A673 (cell line): Measurements from ENCODE around the gene FUT8. TPM values are rescaled to one million over a fixed set of nuclear protein-coding genes. Genes with fewer than 3 reads are reported as not detected.

Experiments used
- BruUV-seq: library from RNA; stranded (reverse); fragments of 400-500 nt; replicated peaks from 2 replicates; lab custom pipeline; 2021; lab: Mats Ljungman, UMichigan
- CTCF ChIA-PET: fragments of 300-600 bp; sonication (Branson Sonifier 250); formaldehyde crosslinking; loops from one replicate; lab custom pipeline; 2022; ENCODE audit warnings: antibody characterized with exemption; lab: Charles Lee
- POLR2A ChIA-PET: fragments of 300-600 bp; sonication (Branson Sonifier 250); formaldehyde crosslinking; loops from one replicate; lab custom pipeline; 2022; ENCODE audit warnings: antibody characterized with exemption; ENCODE audit not compliant: low non-redundant PET; lab: Charles Lee
- DNase-seq: peaks from one replicate; pipeline ENCODE4 v3.0.0-alpha.2; 2015; ENCODE audit warnings: low spot score
- H3K27ac ChIP-seq: fragments of 200-600 bp; sonication (generic); 2 replicates; pipeline ENCODE4 v1.5.1; 2016; ENCODE audit warnings: mixed run types, low read depth, mild to moderate bottlenecking, mixed read lengths, antibody characterized with exemption, low read length; ENCODE audit not compliant: poor library complexity, severe bottlenecking
- H3K27me3 ChIP-seq: fragments of 200-600 bp; sonication (generic); replicated peaks from 2 replicates; pipeline ENCODE4 v1.6.1; 2017; ENCODE audit warnings: mixed run types, low read depth, mild to moderate bottlenecking, mixed read lengths, antibody characterized with exemption, low read length; ENCODE audit not compliant: insufficient read depth, poor library complexity
- H3K36me3 ChIP-seq: fragments of 200-600 bp; sonication (generic); 2 replicates; pipeline ENCODE4 v1.6.1; 2016; ENCODE audit warnings: mixed run types, mild to moderate bottlenecking, mixed read lengths, antibody characterized with exemption, low read length; ENCODE audit not compliant: insufficient read depth, poor library complexity, severe bottlenecking
- H3K4me1 ChIP-seq: fragments of 200-600 bp; sonication (generic); 2 replicates; pipeline ENCODE4 v1.6.1; 2017; ENCODE audit warnings: mixed run types, mild to moderate bottlenecking, mixed read lengths, antibody characterized with exemption, low read length; ENCODE audit not compliant: insufficient read depth, poor library complexity, severe bottlenecking
- H3K4me3 ChIP-seq: fragments of 200-600 bp; sonication (generic); 2 replicates; pipeline ENCODE4 v1.5.1; 2016; ENCODE audit warnings: low read depth, mixed run types, mild to moderate bottlenecking, mixed read lengths, low read length; ENCODE audit not compliant: poor library complexity, severe bottlenecking
- H3K9me3 ChIP-seq: fragments of 200-600 bp; sonication (generic); 2 replicates; pipeline ENCODE4 v1.6.1; 2016; ENCODE audit warnings: mixed run types, low read depth, mild to moderate bottlenecking, mixed read lengths, antibody characterized with exemption, low read length; ENCODE audit not compliant: poor library complexity, severe bottlenecking
- CTCF ChIP-seq: fragments of 300-800, 200-600 bp; sonication (generic); conservative IDR thresholded peaks from 2 replicates; pipeline ENCODE4 v1.5.1; 2017; ENCODE audit warnings: low read depth, mild to moderate bottlenecking, antibody characterized with exemption, low read length, moderate library complexity, mixed read lengths
- EZH2 ChIP-seq: fragments of 200-600 bp; sonication (generic); IDR thresholded peaks from 2 replicates; pipeline ENCODE4 v1.6.1; 2017; ENCODE audit warnings: borderline replicate concordance, low read depth, mild to moderate bottlenecking, mixed read lengths, antibody characterized with exemption, low read length; ENCODE audit not compliant: poor library complexity, severe bottlenecking
- intact Hi-C: fragments of 100-400 bp; cut with micrococcal nuclease; formaldehyde crosslinking; loops from one replicate; pipeline ENCODE4 v1.10.0; 2022; ENCODE audit not compliant: unreplicated experiment
- total RNA-seq: library from RNA; stranded (reverse); gene quantifications from 2 replicates; pipeline ENCODE4 v1.2.3, GENCODE V29; 2021

The FUT8 gene
- total RNA-seq, 1 experiment from 2014 or later, result 11.0 TPM

GRCh38 chr14:65373671-65374039 lies 38.9 kb upstream of the FUT8 start:
- POLR2A ChIA-PET, result no interaction called here
- H3K4me1 ChIP-seq, result no peaks in the 10 kb centered on the region
- no peak for TF ChIP-seq EZH2
- TF ChIP-seq CTCF, result no peak
- H3K36me3 ChIP-seq, result no peaks in the 10 kb centered on the region
- BruUV-seq, result no TSS peak
- H3K27me3 ChIP-seq, result no peaks in the 10 kb centered on the region
- H3K4me3 ChIP-seq, result no peak overlapping the region
- intact Hi-C loops, result no loop called here
- H3K27ac ChIP-seq, result no peak overlapping the region
- no peaks in the 10 kb centered on the region for H3K9me3 ChIP-seq
- CTCF ChIA-PET, result no interaction called here
- DNase-seq, result no peak

- ChIA-PET POLR2A (no interaction called here), CTCF (no interaction called here)
- TF ChIP-seq EZH2 (no peak), CTCF (no peak)
- BruUV-seq, result no TSS peak
- Histone ChIP-seq H3K36me3 (no peaks in the 10 kb centered on the region), H3K27me3 (no peaks in the 10 kb centered on the region), H3K4me3 (no peak overlapping the region), H3K27ac (no peak overlapping the region), H3K9me3 (no peaks in the 10 kb centered on the region), H3K4me1 (no peaks in the 10 kb centered on the region)
- intact Hi-C loops, result no loop called here
- DNase-seq, result peak; percentile 6
These were observed 35.0 kb upstream of the FUT8 start for GRCh38 chr14:65377576-65377975.

- Histone ChIP-seq H3K27me3 (no peaks in the 10 kb centered on the region), H3K4me3 (no peak overlapping the region), H3K27ac (no peak overlapping the region), H3K36me3 (no peaks in the 10 kb centered on the region), H3K4me1 (no peaks in the 10 kb centered on the region), H3K9me3 (no peaks in the 10 kb centered on the region)
- DNase-seq, result no peak
- CTCF ChIA-PET, result no interaction called here
- TF ChIP-seq CTCF (no peak), EZH2 (no peak)
- POLR2A ChIA-PET, result no interaction called here
- BruUV-seq, result no TSS peak
- intact Hi-C loops, result no loop called here
These were observed 29.9 kb upstream of the FUT8 start for GRCh38 chr14:65382586-65382985.
